NCI-H146 treated with DMSO at 0.1 percent for 48 hours (cell line): ENCODE results near the gene TASP1.

Experiments used
- DNase-seq: peaks from one replicate; lab custom pipeline; 2025; ENCODE audit not compliant: unreplicated experiment; lab: John Stamatoyannopoulos, UW

The TASP1 gene

DNA sequence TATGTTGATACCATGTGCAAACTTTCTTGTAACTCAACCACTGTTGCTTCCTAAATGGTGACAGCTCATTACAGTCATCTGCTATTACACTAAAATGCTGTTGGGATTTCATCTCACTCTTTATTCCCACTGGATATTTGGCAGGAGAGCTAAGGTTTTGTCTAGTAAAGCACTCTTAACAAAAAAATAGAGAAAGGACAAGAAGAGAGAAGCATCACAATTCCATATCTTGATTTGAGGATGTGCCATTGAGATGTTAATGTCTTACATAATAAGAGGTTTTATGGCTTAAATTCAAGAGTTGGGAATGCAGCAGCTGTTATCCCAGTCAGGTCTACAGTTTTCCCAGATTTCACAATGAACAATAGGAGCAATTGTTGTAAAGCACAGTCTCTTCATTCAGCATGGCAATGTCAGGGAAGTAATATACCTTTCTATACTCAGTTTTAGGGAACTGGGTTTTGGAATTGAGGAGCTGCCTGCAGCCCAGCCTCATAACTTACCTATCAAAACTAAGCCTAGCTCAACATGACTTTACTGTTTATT, 282.7 kb downstream of the TASP1 start:
- no peak for DNase-seq

DNA sequence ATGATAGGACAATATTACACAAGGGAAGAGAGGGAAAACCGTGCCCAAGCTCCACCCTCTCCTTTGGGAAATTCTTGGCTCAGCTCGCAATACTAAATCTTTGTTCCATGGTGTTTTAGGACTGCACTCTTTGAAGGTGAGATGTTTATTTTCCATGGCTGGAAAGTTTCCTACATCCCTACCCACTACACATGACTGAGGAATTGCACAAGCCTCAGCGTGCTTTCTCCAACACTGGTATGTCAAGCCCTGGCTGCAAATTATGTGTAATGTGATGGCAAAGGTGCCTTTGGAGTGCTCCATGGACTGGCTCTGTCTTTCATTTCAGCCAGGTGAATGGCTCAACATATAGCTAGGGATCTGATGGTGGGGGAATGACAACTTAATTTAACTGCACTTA, 283.3 kb downstream of the TASP1 start:
- no peak for DNase-seq

DNA sequence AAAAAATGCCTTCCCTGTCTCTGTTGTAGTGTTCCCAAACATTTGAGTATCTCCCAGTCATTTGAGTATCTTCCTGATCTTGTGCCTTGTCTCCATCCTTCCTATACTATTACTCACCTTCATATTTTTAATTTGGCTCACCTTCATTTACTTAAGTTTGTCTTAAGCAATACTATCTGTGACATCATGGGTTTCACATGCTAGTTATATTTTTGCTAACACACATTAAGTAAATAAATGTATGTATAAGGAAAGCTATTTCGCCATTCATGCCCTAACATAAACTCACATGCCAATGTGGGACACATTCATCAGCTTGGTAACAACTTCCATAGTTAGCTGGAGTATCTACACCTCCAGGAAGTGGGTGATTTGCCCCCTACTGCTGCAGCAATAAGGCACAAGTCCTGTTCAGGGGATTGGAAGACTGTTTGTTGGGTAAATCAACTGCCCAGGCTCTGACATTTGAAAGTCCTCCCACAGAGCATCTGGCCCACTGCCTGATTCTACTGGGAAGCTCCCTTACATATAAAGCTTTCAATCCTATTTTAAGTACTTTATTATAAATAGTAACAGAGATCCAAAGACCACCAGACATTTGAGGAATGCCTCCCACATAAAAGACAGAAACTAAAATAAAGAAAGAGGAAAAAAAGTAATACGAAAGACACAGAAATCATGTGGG, 285.3 kb downstream of the TASP1 start:
- no peak for DNase-seq

DNA sequence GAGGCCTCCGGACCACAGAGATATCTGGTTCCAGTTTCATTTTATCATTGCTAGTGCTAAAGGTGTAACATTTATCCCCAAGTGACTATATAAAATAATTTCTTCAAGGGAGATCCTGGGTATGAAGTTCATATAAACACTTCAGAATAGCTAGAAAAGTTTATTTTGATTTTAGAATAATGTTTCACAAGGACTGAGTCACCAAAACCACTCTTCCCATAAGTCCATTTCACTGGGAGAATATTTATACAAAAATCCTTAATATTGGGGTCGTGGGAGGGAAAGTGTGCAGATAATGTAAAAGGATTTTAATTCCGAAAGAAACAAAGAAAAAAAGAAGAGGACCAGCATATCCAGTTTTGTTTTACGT, 289.5 kb downstream of the TASP1 start:
- DNase-seq = no peak

DNA sequence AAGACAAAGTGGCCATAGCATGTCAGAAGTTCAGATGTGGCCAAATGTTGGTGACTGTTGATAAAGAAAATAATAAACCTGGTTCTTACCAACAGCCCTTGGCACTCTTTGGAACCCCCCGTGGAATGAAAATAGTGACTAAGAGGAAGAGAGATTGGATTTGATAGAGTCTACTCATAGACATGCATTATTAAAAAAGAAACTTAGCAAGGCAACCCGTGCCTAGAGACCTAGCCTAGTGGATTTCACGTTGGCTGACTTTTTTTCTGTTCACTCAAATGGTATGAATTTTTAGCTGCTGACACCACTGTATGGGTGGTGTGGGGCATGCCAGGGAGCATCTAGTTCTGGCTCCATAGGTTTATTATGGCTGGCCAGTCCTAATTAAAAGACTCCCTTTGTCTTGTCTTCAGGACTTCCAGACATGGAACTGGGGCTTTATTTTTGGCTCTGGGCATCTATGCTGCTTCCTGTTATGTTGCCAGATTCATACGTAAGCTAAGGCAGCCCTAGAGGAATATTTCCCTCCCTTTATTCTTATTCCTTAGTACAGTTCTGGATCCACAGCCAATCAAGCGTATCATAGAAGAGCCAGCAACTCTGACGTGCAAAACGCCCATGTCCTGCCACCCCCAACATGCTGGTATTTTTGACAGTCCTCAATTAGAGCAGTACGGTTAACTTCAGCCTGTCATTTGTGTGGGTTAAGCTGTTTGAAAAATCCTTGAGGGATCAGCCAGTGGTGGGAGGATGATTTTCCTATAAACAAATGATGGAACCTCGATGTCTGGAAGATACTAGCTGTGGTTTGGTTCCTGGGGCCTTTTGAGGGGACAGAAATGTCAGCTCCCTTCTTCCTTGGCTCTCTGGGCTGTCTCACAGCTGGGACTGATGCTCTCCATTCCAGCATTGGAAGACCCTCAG, 290.2 kb downstream of the TASP1 start:
- DNase-seq = no peak

DNA sequence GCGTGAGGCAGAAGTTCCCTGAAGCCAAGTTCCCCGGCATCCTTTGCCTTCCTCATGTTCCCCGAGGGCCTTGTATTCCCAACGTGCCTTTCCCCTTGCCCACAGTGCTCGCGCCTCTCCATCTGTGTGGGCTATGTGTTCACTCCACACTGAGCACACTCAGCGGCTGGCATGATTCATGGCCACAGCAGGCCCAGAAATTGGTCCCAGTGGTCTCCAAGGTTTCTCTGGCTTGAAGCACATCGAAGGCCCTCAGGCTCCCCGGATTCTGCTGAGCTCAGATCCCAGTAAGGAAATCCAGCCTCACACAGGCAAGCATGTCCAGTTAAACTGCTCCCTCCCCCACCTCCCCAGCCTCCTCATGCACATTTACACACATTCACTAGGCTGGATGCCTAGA, 294.1 kb downstream of the TASP1 start:
- DNase-seq = no peak

DNA sequence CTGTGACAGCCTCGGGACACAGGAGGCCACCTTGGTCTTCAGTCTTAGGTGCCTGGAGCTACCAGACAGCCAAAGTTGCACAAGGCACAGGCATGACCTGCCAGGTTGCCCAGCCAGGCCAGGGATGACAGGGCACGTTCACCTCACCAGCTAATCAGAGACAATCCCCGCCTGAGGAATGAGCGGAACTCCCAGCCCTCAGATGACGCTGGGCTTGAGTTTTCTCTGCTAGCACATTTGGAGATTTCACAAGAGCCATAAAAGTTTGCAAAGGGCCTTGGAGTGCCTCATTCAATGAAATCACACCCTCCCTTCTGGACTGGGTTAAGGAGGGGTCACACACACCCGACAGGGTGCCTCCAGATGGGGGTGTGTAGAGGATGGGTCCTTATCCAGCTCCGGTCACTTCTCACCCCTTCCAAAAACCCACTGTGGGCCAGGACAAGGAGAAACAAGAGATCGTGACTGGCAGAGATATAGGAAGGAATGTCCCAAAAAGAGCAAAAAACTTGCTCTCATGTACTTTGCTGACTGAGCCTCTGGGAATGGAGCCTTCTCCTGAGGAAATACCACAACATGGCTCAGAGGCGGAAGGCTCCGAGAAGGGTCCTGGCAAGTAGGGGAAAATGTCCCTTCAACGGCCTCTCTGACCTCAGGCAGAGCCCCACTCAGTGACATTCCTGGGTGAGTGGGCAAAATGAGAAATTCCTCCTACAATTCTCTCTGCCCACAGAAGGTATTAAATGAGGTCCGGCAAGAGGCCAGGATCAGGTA, 296.1 kb downstream of the TASP1 start:
- no peak for DNase-seq

DNA sequence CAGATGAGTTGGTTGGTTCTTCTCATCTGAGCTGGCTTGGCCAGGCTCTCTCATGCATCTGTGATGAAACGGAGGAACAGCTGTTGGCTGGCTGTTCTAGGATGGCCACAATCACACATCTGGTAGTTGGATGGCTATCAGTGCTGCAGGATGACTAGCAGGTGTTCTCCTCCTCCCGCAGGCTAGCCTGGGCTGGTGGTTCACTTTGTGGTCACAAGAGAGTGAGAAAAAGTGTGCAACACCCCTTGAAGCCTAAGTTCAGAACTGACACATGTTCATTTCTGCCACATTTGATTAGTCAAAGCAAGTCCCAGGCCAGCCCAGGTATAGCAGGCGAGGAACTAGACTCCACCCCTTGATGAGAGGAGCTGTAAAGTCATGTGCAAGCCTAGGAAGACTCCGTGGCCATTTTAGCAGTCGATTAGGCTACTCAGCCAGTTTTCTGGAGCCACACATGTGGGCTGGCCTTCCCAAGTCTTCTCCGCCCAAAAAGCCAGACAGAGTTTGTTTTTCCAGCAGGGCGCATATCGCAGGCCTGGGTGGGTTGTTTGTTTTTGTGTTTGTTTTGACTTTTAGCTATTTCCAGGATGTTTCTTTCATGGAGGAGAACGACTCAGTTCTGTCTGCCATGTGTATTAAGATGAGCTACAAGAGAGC, 296.9 kb downstream of the TASP1 start:
- DNase-seq = no peak

DNA sequence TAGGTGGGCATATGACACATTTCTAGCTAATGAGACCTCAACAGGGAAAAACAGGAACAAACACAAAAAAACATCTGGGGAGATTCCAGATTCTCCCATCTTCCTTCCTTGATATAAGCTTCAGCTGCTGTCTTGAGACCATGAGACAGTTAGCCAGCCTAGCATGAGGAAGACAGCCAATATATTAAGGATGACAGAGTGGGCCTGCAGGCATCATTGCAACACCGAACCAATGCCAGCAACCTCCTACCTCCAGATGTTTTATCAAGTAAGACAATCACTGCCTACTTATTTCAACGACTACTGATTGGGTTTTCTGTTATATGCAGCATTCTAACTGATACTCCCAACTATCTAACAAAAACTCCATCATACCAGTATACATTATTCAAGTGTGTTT, 298.6 kb downstream of the TASP1 start:
- DNase-seq = no peak
